RWPE2 (cell line): ENCODE measurements around the gene MTR.

Source experiments
- ATAC-seq: fragments of 200-7000 bp; cut with Tn5 transposase; 3 replicates; pipeline ENCODE4 v1.9.1; 2021; ENCODE audit warnings: low read depth
- DNase-seq: peaks from one replicate; pipeline ENCODE4 v3.0.0-alpha.2; 2020; ENCODE audit warnings: low spot score
- H3K27ac ChIP-seq: fragments of 450-650 bp; 2 replicates; pipeline ENCODE4 v1.5.1; 2017; ENCODE audit warnings: mild to moderate bottlenecking; ENCODE audit not compliant: poor library complexity, severe bottlenecking
- H3K27me3 ChIP-seq: fragments of 250-450 bp; sonication (Bioruptor Pico); 2 replicates; pipeline ENCODE4 v1.5.1; 2021; ENCODE audit warnings: mild to moderate bottlenecking, moderate library complexity; ENCODE audit not compliant: insufficient read depth, poor library complexity, severe bottlenecking
- H3K36me3 ChIP-seq: fragments of 250-450 bp; sonication (Bioruptor Pico); 2 replicates; pipeline ENCODE4 v1.5.1; 2020; ENCODE audit warnings: low read depth, mild to moderate bottlenecking, moderate library complexity
- H3K4me1 ChIP-seq: fragments of 250-450 bp; sonication (Bioruptor Pico); 2 replicates; pipeline ENCODE4 v1.5.1; 2021; ENCODE audit warnings: mild to moderate bottlenecking, moderate library complexity; ENCODE audit not compliant: insufficient read depth, poor library complexity, severe bottlenecking
- H3K4me3 ChIP-seq: fragments of 250-450 bp; sonication (Bioruptor Pico); 2 replicates; pipeline ENCODE4 v1.5.1; 2021; ENCODE audit warnings: mild to moderate bottlenecking, moderate library complexity; ENCODE audit not compliant: severe bottlenecking
- H3K9me3 ChIP-seq: fragments of 250-450 bp; sonication (Bioruptor Pico); 2 replicates; pipeline ENCODE4 v1.5.1; 2021; ENCODE audit warnings: mild to moderate bottlenecking, moderate library complexity; ENCODE audit not compliant: severe bottlenecking
- CTCF ChIP-seq: fragments of 450-650 bp; IDR thresholded peaks from one replicate; pipeline ENCODE4 v1.5.1; 2017; ENCODE audit warnings: mild to moderate bottlenecking, moderate library complexity; ENCODE audit not compliant: poor library complexity, severe bottlenecking

The MTR gene

GRCh38 chr1:236870721-236871120, 75.6 kb downstream of the MTR start:
- H3K4me1 ChIP-seq = no peaks in the 10 kb centered on the region
- H3K36me3 ChIP-seq = peaks cover 35% of the 10 kb centered on the region
- DNase-seq (no peak), ATAC-seq (no peak)
- H3K27me3 ChIP-seq = no peaks in the 10 kb centered on the region
- no peak overlapping the region for H3K27ac ChIP-seq
- no peaks in the 10 kb centered on the region for H3K9me3 ChIP-seq
- no peak overlapping the region for H3K4me3 ChIP-seq
- no peak for TF ChIP-seq CTCF

GRCh38 chr1:236872075-236872666, 77.1 kb downstream of the MTR start:
- Histone ChIP-seq H3K4me1 (no peaks in the 10 kb centered on the region), H3K36me3 (peaks cover 33% of the 10 kb centered on the region), H3K4me3 (no peak overlapping the region), H3K9me3 (no peaks in the 10 kb centered on the region), H3K27ac (no peak overlapping the region), H3K27me3 (no peaks in the 10 kb centered on the region)
- ATAC-seq (no peak), DNase-seq (no peak)
- TF ChIP-seq CTCF = no peak

- Histone ChIP-seq H3K4me1 (no peaks in the 10 kb centered on the region), H3K9me3 (no peaks in the 10 kb centered on the region), H3K27ac (no peak overlapping the region), H3K27me3 (no peaks in the 10 kb centered on the region), H3K36me3 (peaks cover 19% of the 10 kb centered on the region), H3K4me3 (no peak overlapping the region)
- TF ChIP-seq CTCF = no peak
- no peak for DNase-seq
- no peak for ATAC-seq
Measured at GRCh38 chr1:236875975-236876374, 80.9 kb downstream of the MTR start.

GRCh38 chr1:236877661-236878060, 82.6 kb downstream of the MTR start:
- ATAC-seq (no peak), DNase-seq (no peak)
- H3K27me3 ChIP-seq = no peaks in the 10 kb centered on the region
- no peaks in the 10 kb centered on the region for H3K4me1 ChIP-seq
- H3K4me3 ChIP-seq = no peak overlapping the region
- H3K27ac ChIP-seq = no peak overlapping the region
- TF ChIP-seq CTCF = no peak
- no peaks in the 10 kb centered on the region for H3K9me3 ChIP-seq
- peaks cover 19% of the 10 kb centered on the region for H3K36me3 ChIP-seq

- ATAC-seq = no peak
- H3K9me3 ChIP-seq = no peaks in the 10 kb centered on the region
- H3K36me3 ChIP-seq = peaks cover 6% of the 10 kb centered on the region
- H3K4me1 ChIP-seq = no peaks in the 10 kb centered on the region
- no peaks in the 10 kb centered on the region for H3K27me3 ChIP-seq
- no peak for DNase-seq
- H3K27ac ChIP-seq = no peak overlapping the region
- no peak overlapping the region for H3K4me3 ChIP-seq
- no peak for TF ChIP-seq CTCF
Measured at GRCh38 chr1:236880209-236880608, 85.1 kb downstream of the MTR start.
